NB4 (cell line): ENCODE measurements around the gene HTR2A.
A peak's percentile ranks its signal among the peaks of the same experiment; 100 is the strongest.

ENCODE experiments used
- DNase-seq: peaks from one replicate; pipeline ENCODE4 v3.0.0; 2010; ENCODE audit warnings: low read depth
- H3K4me3 ChIP-seq: one replicate; pipeline ENCODE4 v1.5.1; 2011; ENCODE audit warnings: mild to moderate bottlenecking, low read depth, low read length, moderate library complexity
- CTCF ChIP-seq: IDR thresholded peaks from one replicate; pipeline ENCODE4 v1.5.1; 2012; ENCODE audit warnings: low read depth, low read length
- MAX ChIP-seq: IDR thresholded peaks from 2 replicates; pipeline ENCODE4 v1.6.1; 2011; ENCODE audit warnings: low read depth, low read length
- MYC ChIP-seq: IDR thresholded peaks from 2 replicates; pipeline ENCODE4 v1.6.1; 2011; ENCODE audit warnings: low read depth, low read length
- POLR2A ChIP-seq: IDR thresholded peaks from 2 replicates; pipeline ENCODE4 v1.6.1; 2011; ENCODE audit warnings: mild to moderate bottlenecking; ENCODE audit not compliant: insufficient read length; ENCODE audit errors: extremely low read depth

HTR2A gene

GRCh38 chr13:46797501-46798237, 99.2 kb downstream of the HTR2A start:
- peak overlapping the region; percentile 81 for H3K4me3 ChIP-seq
- TF ChIP-seq POLR2A (no peak), MYC (no peak), CTCF (no peak), MAX (no peak)
- DNase-seq = peak; percentile 20

GRCh38 chr13:46796515-46797474, 100.1 kb downstream of the HTR2A start, which contains the start of gene ESD:
Gene ESD, minus strand, starts transcription at chr13:46797161. Its CDS starts 5,748 bp downstream, at chr13:46791413.
- DNase-seq = peak; percentile 97
- peak; percentile 99 for TF ChIP-seq MAX
- no peak for TF ChIP-seq CTCF
- peak; percentile 97 for TF ChIP-seq MYC
- TF ChIP-seq POLR2A = peak; percentile 86
- peak within 1 kb of the TSS; percentile 81 for H3K4me3 ChIP-seq

- peak; percentile 10 for DNase-seq
- TF ChIP-seq POLR2A (no peak), MAX (no peak), MYC (no peak), CTCF (no peak)
- peak overlapping the region; percentile 81 for H3K4me3 ChIP-seq
Measured at GRCh38 chr13:46796129-46796514, 100.7 kb downstream of the HTR2A start.

- TF ChIP-seq MYC (no peak), POLR2A (no peak), MAX (no peak), CTCF (no peak)
- DNase-seq = peak; percentile 20
- peak overlapping the region; percentile 81 for H3K4me3 ChIP-seq
Measured at GRCh38 chr13:46795321-46795720, 101.5 kb downstream of the HTR2A start.

- no peak for DNase-seq
- no peak for TF ChIP-seq MYC
- no peak for TF ChIP-seq MAX
- TF ChIP-seq CTCF = no peak
- no peak for TF ChIP-seq POLR2A
- no peak overlapping the region for H3K4me3 ChIP-seq
Measured at GRCh38 chr13:46783504-46783903, 113.3 kb downstream of the HTR2A start.
